RWPE2 (cell line): ENCODE data around the gene SLC25A48.

Source experiments
- ATAC-seq: fragments of 200-7000 bp; cut with Tn5 transposase; 3 replicates; pipeline ENCODE4 v1.9.1; 2021; ENCODE audit warnings: low read depth
- DNase-seq: peaks from one replicate; pipeline ENCODE4 v3.0.0-alpha.2; 2020; ENCODE audit warnings: low spot score
- H3K27ac ChIP-seq: fragments of 450-650 bp; 2 replicates; pipeline ENCODE4 v1.5.1; 2017; ENCODE audit warnings: mild to moderate bottlenecking; ENCODE audit not compliant: poor library complexity, severe bottlenecking
- H3K27me3 ChIP-seq: fragments of 250-450 bp; sonication (Bioruptor Pico); 2 replicates; pipeline ENCODE4 v1.5.1; 2021; ENCODE audit warnings: mild to moderate bottlenecking, moderate library complexity; ENCODE audit not compliant: insufficient read depth, poor library complexity, severe bottlenecking
- H3K36me3 ChIP-seq: fragments of 250-450 bp; sonication (Bioruptor Pico); 2 replicates; pipeline ENCODE4 v1.5.1; 2020; ENCODE audit warnings: low read depth, mild to moderate bottlenecking, moderate library complexity
- H3K4me1 ChIP-seq: fragments of 250-450 bp; sonication (Bioruptor Pico); 2 replicates; pipeline ENCODE4 v1.5.1; 2021; ENCODE audit warnings: mild to moderate bottlenecking, moderate library complexity; ENCODE audit not compliant: insufficient read depth, poor library complexity, severe bottlenecking
- H3K4me3 ChIP-seq: fragments of 250-450 bp; sonication (Bioruptor Pico); 2 replicates; pipeline ENCODE4 v1.5.1; 2021; ENCODE audit warnings: mild to moderate bottlenecking, moderate library complexity; ENCODE audit not compliant: severe bottlenecking
- H3K9me3 ChIP-seq: fragments of 250-450 bp; sonication (Bioruptor Pico); 2 replicates; pipeline ENCODE4 v1.5.1; 2021; ENCODE audit warnings: mild to moderate bottlenecking, moderate library complexity; ENCODE audit not compliant: severe bottlenecking
- TF ChIP-seq, protein P1 (sequence below): fragments of 450-650 bp; IDR thresholded peaks from one replicate; pipeline ENCODE4 v1.5.1; 2017; ENCODE audit warnings: mild to moderate bottlenecking, moderate library complexity; ENCODE audit not compliant: poor library complexity, severe bottlenecking

SLC25A48 gene

DNA sequence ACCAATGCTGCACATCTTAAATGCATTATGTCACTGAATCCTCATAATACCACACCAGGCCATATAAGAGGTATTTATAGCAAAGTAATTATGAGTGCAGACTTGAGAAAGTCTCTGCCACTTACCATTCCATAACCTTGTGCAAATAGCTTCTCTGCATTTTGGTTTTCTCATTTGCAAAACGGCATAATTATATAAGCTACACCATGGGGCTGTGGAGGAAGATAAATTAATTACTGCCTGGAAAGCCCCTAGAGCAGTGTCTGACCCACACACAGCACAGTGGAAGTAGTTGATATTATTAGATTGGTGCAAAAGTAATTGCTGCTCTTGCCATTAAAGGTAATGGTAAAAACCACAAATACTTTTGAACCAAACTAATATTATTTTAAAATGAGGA is 70.7 kb downstream of the SLC25A48 start:
- H3K4me3 ChIP-seq: no peak overlapping the region
- no peak overlapping the region for H3K27ac ChIP-seq
- no peaks in the 10 kb centered on the region for H3K9me3 ChIP-seq
- no peak for ATAC-seq
- no peaks in the 10 kb centered on the region for H3K36me3 ChIP-seq
- TF ChIP-seq, protein P1, sequence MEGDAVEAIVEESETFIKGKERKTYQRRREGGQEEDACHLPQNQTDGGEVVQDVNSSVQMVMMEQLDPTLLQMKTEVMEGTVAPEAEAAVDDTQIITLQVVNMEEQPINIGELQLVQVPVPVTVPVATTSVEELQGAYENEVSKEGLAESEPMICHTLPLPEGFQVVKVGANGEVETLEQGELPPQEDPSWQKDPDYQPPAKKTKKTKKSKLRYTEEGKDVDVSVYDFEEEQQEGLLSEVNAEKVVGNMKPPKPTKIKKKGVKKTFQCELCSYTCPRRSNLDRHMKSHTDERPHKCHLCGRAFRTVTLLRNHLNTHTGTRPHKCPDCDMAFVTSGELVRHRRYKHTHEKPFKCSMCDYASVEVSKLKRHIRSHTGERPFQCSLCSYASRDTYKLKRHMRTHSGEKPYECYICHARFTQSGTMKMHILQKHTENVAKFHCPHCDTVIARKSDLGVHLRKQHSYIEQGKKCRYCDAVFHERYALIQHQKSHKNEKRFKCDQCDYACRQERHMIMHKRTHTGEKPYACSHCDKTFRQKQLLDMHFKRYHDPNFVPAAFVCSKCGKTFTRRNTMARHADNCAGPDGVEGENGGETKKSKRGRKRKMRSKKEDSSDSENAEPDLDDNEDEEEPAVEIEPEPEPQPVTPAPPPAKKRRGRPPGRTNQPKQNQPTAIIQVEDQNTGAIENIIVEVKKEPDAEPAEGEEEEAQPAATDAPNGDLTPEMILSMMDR: no peak
- no peak for DNase-seq
- peaks cover 24% of the 10 kb centered on the region for H3K27me3 ChIP-seq
- H3K4me1 ChIP-seq: no peaks in the 10 kb centered on the region

DNA sequence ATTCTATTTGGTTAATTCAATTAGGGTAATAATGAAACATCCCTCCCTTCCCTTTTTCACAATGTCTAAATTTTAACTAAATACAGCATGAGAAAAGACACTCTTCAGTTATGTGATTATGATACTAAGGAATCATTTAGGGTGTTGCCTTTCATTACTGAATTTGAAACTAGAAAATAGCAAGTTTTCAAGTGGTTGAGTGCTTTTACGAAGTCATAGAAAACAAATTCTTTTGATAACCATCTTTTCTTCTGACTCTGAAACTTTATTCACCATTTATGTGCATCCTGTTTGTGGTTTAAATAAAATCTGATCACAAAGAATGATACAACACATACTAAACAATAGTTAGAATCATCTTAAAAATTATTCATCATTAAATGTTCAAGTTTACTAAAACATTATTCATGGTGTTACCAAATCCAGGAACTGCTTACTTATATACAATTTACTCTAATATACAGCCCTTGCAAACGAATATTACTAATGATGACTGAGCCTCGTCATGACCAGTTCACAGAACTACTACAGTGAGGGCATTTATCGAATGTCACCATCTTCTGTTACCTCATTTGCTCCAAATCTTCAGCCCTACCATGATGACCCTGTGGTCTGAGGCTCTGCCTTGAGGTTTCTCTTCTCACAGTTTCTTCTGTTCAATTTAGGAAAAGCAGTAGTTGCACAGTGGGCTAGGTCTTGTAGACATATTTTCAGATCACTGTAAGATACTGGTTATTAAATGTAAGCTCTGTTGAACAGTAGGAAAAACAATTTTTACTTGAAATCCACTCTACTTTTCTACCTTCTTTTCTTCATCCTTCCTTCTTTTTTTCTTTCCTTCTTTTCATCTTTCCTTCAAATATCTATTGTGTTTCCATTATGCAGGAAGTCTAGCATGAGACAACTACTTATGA is 79.5 kb downstream of the SLC25A48 start:
- TF ChIP-seq, protein P1: no peak
- Histone ChIP-seq H3K27ac (no peak overlapping the region), H3K36me3 (no peaks in the 10 kb centered on the region), H3K9me3 (no peaks in the 10 kb centered on the region), H3K27me3 (peaks cover 50% of the 10 kb centered on the region), H3K4me1 (no peaks in the 10 kb centered on the region), H3K4me3 (no peak overlapping the region)
- no peak for ATAC-seq
- DNase-seq: no peak

GRCh38 chr5:135915466-135916001 is 81.1 kb downstream of the SLC25A48 start:
- Histone ChIP-seq H3K27ac (no peak overlapping the region), H3K4me1 (no peaks in the 10 kb centered on the region), H3K9me3 (no peaks in the 10 kb centered on the region), H3K4me3 (no peak overlapping the region), H3K36me3 (no peaks in the 10 kb centered on the region), H3K27me3 (peaks cover 49% of the 10 kb centered on the region)
- no peak for DNase-seq
- ATAC-seq: no peak
- TF ChIP-seq, protein P1: no peak

DNA sequence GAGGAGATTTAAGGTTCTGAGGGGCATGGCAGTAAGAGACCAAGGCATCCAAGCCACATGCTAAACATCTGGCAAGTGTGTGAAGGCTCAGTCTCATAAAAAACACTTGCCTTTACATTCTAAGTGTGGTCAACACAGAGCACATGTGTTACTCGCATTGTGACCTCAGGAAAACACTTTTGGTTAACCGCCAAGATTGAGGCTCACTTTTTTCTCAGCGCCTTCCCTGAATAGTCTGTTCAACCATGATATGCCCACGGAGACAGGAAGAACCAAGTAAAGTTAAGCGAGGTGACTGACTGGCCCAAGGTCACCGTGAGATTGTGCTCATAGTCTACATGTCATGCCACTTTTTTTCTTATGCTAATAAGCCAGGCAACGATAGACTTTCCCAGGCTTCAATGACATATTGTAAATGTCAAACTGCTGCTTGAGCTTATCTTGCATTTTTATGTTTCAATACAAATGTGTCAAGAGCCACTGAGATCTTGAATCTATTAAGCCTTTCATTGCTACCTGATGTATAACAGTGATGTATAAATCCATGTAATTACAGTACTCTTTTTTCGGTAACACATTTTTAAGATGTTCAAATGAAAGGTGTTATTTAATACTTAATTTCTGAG is 82.3 kb downstream of the SLC25A48 start:
- no peak overlapping the region for H3K27ac ChIP-seq
- no peak overlapping the region for H3K4me3 ChIP-seq
- H3K27me3 ChIP-seq: peaks cover 52% of the 10 kb centered on the region
- H3K36me3 ChIP-seq: no peaks in the 10 kb centered on the region
- TF ChIP-seq, protein P1: no peak
- no peaks in the 10 kb centered on the region for H3K9me3 ChIP-seq
- H3K4me1 ChIP-seq: no peaks in the 10 kb centered on the region
- ATAC-seq (no peak), DNase-seq (no peak)

DNA sequence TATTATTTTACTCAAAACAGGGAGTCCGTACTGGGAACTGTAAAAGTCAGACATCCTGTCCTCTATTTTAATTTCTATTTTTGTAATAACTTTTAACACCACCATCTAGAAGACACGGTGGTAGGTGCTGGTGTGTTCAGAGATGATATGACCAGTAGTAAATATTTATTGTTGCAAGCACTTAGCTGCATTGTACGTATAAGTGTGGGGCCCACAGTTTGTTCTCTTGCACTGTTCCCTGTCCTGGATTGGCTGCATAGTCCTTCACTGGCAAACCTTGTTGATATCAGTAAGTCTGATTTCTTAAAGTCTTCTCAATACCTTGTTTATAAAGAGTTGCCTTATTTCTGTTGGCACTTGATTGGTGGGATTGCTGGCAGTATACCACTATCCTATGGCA is 85.7 kb downstream of the SLC25A48 start:
- Histone ChIP-seq H3K4me3 (no peak overlapping the region), H3K4me1 (no peaks in the 10 kb centered on the region), H3K9me3 (no peaks in the 10 kb centered on the region), H3K27me3 (peaks cover 56% of the 10 kb centered on the region), H3K27ac (no peak overlapping the region), H3K36me3 (no peaks in the 10 kb centered on the region)
- no peak for DNase-seq
- no peak for ATAC-seq
- TF ChIP-seq, protein P1: no peak
